Fibroblast of skin of right quadriceps (primary cell): ENCODE results near the gene CARMIL1.
A peak's percentile ranks its signal among the peaks of the same experiment; 100 is the strongest.

ENCODE experiments used
- DNase-seq: peaks from one replicate; pipeline ENCODE4 v3.0.0-alpha.2; 2013

The CARMIL1 gene

GRCh38 chr6:25635886-25636317, 356.7 kb downstream of the CARMIL1 start:
- no peak for DNase-seq

- DNase-seq, result no peak
Measured at GRCh38 chr6:25637211-25637610, 358.0 kb downstream of the CARMIL1 start.

- no peak for DNase-seq
Measured at GRCh38 chr6:25637960-25638434, 358.8 kb downstream of the CARMIL1 start.

GRCh38 chr6:25639653-25640052, 360.5 kb downstream of the CARMIL1 start:
- no peak for DNase-seq

GRCh38 chr6:25640446-25640845, 361.3 kb downstream of the CARMIL1 start:
- no peak for DNase-seq

- no peak for DNase-seq
Measured at GRCh38 chr6:25640891-25641290, 361.7 kb downstream of the CARMIL1 start.

- no peak for DNase-seq
Measured at GRCh38 chr6:25641377-25641776, 362.2 kb downstream of the CARMIL1 start.

GRCh38 chr6:25641940-25642666, 362.9 kb downstream of the CARMIL1 start:
- DNase-seq, result no peak

- no peak for DNase-seq
Measured at GRCh38 chr6:25642667-25643328, 363.6 kb downstream of the CARMIL1 start.

GRCh38 chr6:25645916-25646315, 366.7 kb downstream of the CARMIL1 start:
- DNase-seq, result no peak

GRCh38 chr6:25649611-25650010, 370.4 kb downstream of the CARMIL1 start:
- DNase-seq, result no peak

GRCh38 chr6:25652007-25652515, 372.9 kb downstream of the CARMIL1 start, which contains the start of gene SCGN:
Gene SCGN, plus strand, starts transcription at chr6:25652215. Its CDS starts 189 bp downstream, at chr6:25652404.
- DNase-seq, result peak; percentile 56

- no peak for DNase-seq
Measured at GRCh38 chr6:25655723-25656122, 376.5 kb downstream of the CARMIL1 start.

GRCh38 chr6:25659633-25660368, 380.6 kb downstream of the CARMIL1 start:
- DNase-seq, result no peak

GRCh38 chr6:25660512-25660911, 381.3 kb downstream of the CARMIL1 start:
- DNase-seq, result peak; percentile 54

- DNase-seq, result no peak
Measured at GRCh38 chr6:25661129-25661779, 382.1 kb downstream of the CARMIL1 start.

GRCh38 chr6:25665455-25665854, 386.3 kb downstream of the CARMIL1 start:
- no peak for DNase-seq

GRCh38 chr6:25669413-25669812, 390.2 kb downstream of the CARMIL1 start:
- no peak for DNase-seq
